GM06990 (cell line): ENCODE measurements around the gene GCLC.
A peak's percentile ranks its signal among the peaks of the same experiment; 100 is the strongest.
"Not testable (repeated sequence)": the region's sequence is repeated elsewhere in the genome, so short reads cannot be mapped to it uniquely, and the experiment has no call there.

Experiments used
- DNase-seq: peaks from one replicate; pipeline ENCODE4 v3.0.0-alpha.2; 2011; ENCODE audit not compliant: insufficient read length; ENCODE audit errors: extremely low read depth
- H3K27me3 ChIP-seq: replicated peaks from 2 replicates; pipeline ENCODE4 v1.6.0; 2011; ENCODE audit warnings: low read length; ENCODE audit not compliant: control insufficient read depth, insufficient read depth
- H3K36me3 ChIP-seq: 2 replicates; pipeline ENCODE4 v1.5.1; 2011; ENCODE audit warnings: low read length; ENCODE audit not compliant: control insufficient read depth, insufficient read depth
- H3K4me3 ChIP-seq: replicated peaks from 2 replicates; pipeline ENCODE4 v1.5.1; 2011; ENCODE audit warnings: low read depth, mild to moderate bottlenecking, control low read depth, low read length
- TF ChIP-seq, protein P1 (sequence below): IDR thresholded peaks from 2 replicates; pipeline ENCODE4 v1.5.1; 2011; ENCODE audit warnings: low read length, control low read depth, mild to moderate bottlenecking, inconsistent platforms; ENCODE audit not compliant: insufficient read depth, poor library complexity, severe bottlenecking

The GCLC gene

DNA sequence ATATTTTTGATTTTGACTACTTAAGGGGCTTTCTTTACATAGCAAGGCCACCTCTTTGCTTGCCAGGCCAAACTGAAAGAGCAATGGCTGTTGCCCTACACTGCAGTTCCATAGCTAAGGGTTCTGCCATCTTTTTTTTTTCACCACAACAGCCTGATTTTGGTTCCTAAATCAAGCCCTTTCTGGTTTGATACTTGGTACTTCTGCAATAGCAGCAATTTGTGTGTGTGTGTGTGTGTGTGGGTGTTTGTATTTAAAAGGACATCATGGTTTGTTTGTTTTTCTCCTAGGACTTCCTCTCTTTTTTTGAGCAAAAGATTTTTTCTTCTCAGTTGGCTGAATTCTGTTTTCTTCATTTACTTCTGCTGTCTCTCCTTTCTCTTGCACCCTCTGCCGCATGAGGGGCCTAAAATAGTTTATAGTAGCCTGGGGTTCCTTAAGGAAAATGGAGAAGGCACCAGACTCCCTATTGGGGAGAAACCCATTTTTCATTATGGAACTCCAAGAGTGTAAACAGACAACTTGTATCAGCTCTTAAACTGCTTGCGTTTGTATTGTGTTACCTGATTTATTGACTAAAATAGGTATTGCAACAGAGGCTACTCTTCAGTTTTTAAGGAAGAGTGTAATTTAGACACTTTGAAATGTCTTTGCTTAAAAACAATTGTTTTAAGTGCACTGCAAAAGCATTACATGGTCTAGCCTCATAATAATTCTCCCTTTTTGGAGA, 12.2 kb upstream of the GCLC start:
- no peaks in the 10 kb centered on the region for H3K27me3 ChIP-seq
- TF ChIP-seq, protein P1, sequence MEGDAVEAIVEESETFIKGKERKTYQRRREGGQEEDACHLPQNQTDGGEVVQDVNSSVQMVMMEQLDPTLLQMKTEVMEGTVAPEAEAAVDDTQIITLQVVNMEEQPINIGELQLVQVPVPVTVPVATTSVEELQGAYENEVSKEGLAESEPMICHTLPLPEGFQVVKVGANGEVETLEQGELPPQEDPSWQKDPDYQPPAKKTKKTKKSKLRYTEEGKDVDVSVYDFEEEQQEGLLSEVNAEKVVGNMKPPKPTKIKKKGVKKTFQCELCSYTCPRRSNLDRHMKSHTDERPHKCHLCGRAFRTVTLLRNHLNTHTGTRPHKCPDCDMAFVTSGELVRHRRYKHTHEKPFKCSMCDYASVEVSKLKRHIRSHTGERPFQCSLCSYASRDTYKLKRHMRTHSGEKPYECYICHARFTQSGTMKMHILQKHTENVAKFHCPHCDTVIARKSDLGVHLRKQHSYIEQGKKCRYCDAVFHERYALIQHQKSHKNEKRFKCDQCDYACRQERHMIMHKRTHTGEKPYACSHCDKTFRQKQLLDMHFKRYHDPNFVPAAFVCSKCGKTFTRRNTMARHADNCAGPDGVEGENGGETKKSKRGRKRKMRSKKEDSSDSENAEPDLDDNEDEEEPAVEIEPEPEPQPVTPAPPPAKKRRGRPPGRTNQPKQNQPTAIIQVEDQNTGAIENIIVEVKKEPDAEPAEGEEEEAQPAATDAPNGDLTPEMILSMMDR = no peak
- no peak overlapping the region for H3K4me3 ChIP-seq
- H3K36me3 ChIP-seq = no peaks in the 10 kb centered on the region
- DNase-seq = no peak

DNA sequence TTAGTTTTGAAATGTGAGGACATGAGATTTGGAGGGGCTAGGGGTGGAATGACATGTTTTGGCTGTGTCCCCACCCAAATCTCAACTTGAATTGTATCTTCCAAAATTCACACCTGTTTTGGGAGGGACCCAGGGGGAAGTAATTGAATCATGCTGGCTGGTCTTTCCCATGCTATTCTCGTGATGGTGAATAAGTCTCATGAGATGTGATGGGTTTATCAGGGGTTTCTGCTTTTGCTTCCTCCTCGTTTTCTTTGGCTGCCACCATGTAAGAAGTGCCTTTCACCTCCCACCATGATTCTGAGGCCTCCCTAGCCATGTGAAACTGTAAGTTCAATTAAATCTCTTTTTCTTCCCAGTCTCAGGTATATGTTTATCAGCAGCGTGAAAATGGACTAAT, 8.7 kb upstream of the GCLC start:
- H3K36me3 ChIP-seq, H3K27me3 ChIP-seq, DNase-seq, H3K4me3 ChIP-seq: not testable (repeated sequence)

DNA sequence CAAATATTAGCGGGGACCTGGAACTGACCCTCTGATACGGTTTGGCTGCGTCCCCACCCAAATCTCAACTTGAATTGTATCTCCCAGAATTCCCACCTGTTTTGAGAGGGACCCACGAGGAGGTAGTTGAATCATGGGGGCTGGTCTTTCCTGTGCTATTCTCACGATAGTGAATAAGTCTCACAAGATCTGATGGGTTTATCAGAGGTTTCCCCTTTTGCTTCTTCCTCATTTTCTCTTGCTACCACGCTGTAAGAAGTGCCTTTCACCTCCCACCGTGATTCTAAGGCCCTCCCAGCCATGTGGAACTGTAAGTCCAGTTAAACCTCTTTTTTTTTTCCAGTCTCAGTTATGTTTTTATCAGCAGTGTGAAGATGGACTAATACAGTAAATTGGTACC, 6.8 kb upstream of the GCLC start:
- not testable (repeated sequence) for H3K27me3 ChIP-seq, DNase-seq, H3K4me3 ChIP-seq, H3K36me3 ChIP-seq

DNA sequence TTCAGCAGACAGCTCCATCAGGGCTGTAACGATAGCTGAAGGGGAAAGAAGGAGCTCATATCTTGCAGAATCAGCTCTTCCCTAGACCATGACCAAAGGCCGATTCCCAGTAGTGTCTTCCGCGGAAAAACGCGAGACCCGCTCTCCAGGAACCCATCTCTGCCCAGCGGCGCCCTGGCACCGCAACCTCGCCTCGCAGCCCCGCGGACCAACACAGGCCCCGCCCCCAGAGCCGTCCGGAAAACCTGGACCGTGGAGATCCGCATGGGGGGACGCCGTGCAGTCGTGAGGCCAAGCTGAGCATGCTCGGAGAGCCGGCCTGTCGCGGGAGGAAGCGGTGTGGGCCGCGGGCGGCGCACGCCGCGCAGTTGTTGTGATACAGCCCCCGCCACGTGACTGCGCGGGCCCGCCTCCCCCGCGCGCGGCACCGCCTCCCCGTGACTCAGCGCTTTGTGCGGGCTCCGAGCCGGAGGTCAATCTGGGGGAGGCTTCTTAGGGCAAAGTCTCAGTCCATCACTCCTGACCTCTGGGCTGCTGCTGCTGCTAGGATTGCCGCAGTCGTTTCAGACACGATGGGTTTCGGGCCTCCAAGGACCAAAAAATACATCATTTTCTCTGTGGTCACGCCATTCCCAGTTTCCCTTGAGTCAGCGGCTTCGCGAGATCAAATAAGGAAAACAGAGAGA, 3.1 kb upstream of the GCLC start:
- H3K36me3 ChIP-seq = no peaks in the 10 kb centered on the region
- TF ChIP-seq, protein P1 = no peak
- no peaks in the 10 kb centered on the region for H3K27me3 ChIP-seq
- DNase-seq = peak; percentile 99
- peak overlapping the region; percentile 67 for H3K4me3 ChIP-seq

DNA sequence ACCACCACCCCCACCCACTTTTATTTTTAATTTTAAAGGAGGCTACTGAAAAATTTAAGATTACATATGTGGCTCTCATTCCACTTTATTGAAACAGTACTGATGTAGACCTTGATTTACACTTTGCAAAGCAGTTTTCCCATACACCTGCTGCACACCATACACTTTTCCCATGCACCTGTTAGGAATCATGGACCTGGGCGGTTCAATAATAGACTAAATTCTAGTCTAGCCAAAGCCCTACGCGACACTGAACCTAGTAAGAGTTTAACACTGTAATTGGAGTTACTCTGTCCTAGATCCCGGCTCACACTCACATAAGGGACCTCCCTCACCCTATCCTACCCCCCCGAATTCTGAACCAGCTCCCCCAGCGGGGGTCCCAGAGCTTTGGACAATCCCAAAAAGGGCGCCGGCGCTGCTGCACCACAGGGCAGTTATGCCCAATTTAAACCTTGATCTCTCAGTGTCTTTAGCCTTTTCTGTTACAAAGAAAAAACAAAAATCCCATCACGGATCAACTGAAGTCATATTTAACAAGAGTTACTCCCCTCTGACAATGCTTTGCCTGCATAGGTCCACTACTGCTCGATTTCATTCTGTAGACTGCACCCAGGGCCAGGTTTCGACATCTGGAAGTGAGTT, 2.4 kb upstream of the GCLC start:
- H3K4me3 ChIP-seq = peak overlapping the region; percentile 62
- H3K36me3 ChIP-seq = no peaks in the 10 kb centered on the region
- H3K27me3 ChIP-seq = no peaks in the 10 kb centered on the region
- TF ChIP-seq, protein P1 = no peak
- DNase-seq = no peak

DNA sequence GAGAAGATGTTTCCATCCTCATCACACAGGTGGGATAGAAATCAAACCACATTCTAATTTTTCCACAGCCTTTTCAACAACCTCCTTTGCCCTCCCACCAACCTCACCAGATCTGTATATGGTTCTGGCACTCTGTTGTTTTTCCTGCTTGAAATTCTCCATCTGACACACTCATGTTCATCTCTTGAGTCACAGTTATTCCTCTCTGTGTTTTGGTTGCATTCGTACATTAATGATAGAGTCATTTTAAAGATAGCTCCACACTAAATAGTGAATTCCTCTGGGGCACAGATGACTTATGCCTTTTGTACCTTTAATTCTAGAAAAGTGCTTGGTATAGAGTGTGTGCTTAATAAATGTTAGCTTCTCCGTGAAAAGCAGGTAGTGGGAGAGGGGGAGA, 1.4 kb upstream of the GCLC start:
- Histone ChIP-seq H3K4me3 (no peak overlapping the region), H3K36me3 (no peaks in the 10 kb centered on the region; the same call in 1 of the 2 replicates), H3K27me3 (no peaks in the 10 kb centered on the region)
- TF ChIP-seq, protein P1 = no peak
- DNase-seq = no peak
